ENCODE results near the gene SELL.
A peak's percentile ranks its signal among the peaks of the same experiment; 100 is the strongest.

The SELL gene

GRCh38 chr1:169699707-169700106 is 11.7 kb downstream of the SELL start:
- TF ChIP-seq, protein P1, sequence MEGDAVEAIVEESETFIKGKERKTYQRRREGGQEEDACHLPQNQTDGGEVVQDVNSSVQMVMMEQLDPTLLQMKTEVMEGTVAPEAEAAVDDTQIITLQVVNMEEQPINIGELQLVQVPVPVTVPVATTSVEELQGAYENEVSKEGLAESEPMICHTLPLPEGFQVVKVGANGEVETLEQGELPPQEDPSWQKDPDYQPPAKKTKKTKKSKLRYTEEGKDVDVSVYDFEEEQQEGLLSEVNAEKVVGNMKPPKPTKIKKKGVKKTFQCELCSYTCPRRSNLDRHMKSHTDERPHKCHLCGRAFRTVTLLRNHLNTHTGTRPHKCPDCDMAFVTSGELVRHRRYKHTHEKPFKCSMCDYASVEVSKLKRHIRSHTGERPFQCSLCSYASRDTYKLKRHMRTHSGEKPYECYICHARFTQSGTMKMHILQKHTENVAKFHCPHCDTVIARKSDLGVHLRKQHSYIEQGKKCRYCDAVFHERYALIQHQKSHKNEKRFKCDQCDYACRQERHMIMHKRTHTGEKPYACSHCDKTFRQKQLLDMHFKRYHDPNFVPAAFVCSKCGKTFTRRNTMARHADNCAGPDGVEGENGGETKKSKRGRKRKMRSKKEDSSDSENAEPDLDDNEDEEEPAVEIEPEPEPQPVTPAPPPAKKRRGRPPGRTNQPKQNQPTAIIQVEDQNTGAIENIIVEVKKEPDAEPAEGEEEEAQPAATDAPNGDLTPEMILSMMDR (IDR thresholded peaks at IDR 0.05) = peak; percentile 31

GRCh38 chr1:169698976-169699375 is 12.4 kb downstream of the SELL start:
- TF ChIP-seq, protein P1 (IDR thresholded peaks at IDR 0.05) = no peak

GRCh38 chr1:169697755-169698154 is 13.7 kb downstream of the SELL start:
- TF ChIP-seq, protein P1 (IDR thresholded peaks at IDR 0.05) = no peak

DNA sequence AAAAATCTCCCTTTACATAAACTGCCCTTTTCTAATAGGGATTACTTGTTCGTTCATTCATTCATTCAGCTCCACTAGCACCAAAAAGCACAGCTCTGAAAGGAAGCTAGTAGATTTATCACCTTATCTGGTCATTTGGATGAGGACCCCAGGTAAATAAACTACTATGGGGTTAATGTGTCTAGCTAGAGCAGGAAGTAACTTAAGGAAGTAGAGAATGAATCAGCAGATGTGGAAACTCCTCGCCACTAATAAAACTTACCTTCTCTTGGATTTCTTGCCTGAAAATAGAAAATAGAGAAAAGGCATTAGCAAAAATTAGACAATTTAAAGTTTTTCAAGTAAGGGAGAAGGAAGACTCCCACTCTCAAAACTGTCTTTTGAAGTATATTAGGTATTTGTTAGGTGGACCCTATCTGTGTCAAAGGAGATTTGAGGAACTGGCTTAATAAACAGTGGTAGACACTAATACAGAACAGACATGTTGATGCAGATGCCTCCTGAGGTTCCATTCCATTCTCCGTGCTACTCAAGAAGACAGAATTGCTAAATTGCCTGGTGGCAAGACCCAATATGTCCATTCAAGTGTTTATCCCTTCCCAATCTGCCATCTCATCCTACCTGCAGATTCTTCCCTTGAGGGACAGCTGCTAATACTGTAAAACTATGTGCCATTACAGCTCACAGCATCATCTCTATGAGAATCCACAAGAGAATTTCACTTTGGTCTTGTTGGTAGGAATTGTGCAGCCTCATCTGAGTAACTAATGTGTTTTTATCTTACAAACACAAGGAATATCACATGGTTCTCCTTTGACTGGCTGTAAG is 14.9 kb downstream of the SELL start:
- TF ChIP-seq, protein P1 (IDR thresholded peaks at IDR 0.05) = no peak

DNA sequence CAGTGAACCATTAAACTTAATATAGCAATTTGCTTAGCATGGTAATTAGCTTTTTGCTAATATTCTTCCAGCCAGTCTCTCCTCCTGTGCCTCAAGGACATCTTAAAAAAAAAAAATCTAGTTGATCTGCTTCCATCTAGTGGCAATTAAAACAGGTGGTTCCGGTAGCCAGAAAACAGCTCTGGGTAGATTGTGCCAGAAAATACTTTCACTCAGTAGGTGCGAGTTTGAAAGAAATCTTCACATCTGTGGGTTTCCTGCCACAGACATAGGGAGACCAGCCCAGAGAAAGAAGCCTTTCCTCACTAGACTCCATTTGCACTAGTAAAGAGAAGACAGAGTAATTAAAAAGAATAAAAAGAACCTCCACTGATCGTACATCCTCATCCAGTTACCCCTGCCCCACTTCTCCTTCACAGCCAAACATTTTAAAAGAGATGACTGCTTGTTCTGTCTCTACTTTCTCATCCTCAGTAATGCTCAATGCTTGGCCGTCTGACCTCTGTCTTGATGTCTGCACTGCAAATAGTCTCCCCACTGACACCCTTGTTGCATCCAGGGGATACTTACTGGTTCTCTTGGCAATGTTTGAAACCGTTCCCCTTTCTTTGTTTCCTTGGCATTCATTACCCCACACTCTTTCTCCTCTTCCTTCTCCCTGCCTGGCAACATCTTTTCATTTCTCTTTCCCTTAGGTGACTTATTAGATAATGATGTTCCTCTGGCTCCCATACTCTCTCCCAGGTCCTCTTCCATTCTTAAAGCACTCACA is 16.9 kb downstream of the SELL start:
- TF ChIP-seq, protein P1 (IDR thresholded peaks at IDR 0.05) = peak; percentile 56

GRCh38 chr1:169692756-169693460 is 18.5 kb downstream of the SELL start:
- TF ChIP-seq, protein P1 (IDR thresholded peaks at IDR 0.05) = no peak

- TF ChIP-seq, protein P1 (IDR thresholded peaks at IDR 0.05) = no peak
Observed at GRCh38 chr1:169690489-169690888, 20.9 kb downstream of the SELL start.
